ENCODE data around the gene PRKCZ.

DNA sequence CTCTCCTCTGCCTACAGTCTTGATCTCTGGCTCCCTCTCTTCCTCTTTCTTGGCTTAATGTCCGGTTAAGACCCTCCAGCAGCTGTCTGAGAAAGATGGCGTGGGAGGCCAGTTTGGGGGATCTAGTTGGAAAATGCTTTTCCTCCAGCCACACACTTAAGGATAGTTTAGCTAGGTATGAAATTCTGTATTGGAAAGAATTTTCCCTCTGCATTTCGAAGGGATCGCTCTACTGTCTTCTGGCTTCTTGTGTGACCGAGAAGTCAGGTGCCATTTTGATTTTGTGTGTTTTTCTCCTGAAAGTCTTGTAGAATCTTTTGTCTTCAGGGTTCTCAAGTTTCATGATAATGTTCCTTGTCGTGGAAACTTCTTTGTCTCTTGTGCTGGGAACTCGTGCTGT lies 28.0 kb downstream of the PRKCZ start:
- TF ChIP-seq, protein P1, sequence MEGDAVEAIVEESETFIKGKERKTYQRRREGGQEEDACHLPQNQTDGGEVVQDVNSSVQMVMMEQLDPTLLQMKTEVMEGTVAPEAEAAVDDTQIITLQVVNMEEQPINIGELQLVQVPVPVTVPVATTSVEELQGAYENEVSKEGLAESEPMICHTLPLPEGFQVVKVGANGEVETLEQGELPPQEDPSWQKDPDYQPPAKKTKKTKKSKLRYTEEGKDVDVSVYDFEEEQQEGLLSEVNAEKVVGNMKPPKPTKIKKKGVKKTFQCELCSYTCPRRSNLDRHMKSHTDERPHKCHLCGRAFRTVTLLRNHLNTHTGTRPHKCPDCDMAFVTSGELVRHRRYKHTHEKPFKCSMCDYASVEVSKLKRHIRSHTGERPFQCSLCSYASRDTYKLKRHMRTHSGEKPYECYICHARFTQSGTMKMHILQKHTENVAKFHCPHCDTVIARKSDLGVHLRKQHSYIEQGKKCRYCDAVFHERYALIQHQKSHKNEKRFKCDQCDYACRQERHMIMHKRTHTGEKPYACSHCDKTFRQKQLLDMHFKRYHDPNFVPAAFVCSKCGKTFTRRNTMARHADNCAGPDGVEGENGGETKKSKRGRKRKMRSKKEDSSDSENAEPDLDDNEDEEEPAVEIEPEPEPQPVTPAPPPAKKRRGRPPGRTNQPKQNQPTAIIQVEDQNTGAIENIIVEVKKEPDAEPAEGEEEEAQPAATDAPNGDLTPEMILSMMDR (IDR thresholded peaks at IDR 0.05; ENCODE audit: low read depth, low read length, missing input control) = no peak
- no peak for TF ChIP-seq JUND (IDR thresholded peaks at IDR 0.05)
- TF ChIP-seq EGR1 (IDR thresholded peaks at IDR 0.05; ENCODE audit: low read depth in 2 of 2) = no peak
- no peak for TF ChIP-seq GABPA (IDR thresholded peaks at IDR 0.05 in 1 of 2, conservative IDR thresholded peaks at IDR 0.05 in 1 of 2)
- no peak for TF ChIP-seq YY1 (IDR thresholded peaks at IDR 0.05)
- TF ChIP-seq RXRA (IDR thresholded peaks at IDR 0.05) = no peak
